GM19467 (cell line): ENCODE measurements around the gene ZPR1.
"Not testable (repeated sequence)": the region's sequence is repeated elsewhere in the genome, so short reads cannot be mapped to it uniquely, and the experiment has no call there.

Source experiments
- ATAC-seq: cut with Tn5 transposase; IDR thresholded peaks from one replicate; pipeline ENCODE4 v1.9.1; 2021; ENCODE audit warnings: mild to moderate bottlenecking, moderate library complexity; ENCODE audit not compliant: unreplicated experiment

Gene ZPR1, protein sequence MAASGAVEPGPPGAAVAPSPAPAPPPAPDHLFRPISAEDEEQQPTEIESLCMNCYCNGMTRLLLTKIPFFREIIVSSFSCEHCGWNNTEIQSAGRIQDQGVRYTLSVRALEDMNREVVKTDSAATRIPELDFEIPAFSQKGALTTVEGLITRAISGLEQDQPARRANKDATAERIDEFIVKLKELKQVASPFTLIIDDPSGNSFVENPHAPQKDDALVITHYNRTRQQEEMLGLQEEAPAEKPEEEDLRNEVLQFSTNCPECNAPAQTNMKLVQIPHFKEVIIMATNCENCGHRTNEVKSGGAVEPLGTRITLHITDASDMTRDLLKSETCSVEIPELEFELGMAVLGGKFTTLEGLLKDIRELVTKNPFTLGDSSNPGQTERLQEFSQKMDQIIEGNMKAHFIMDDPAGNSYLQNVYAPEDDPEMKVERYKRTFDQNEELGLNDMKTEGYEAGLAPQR

DNA sequence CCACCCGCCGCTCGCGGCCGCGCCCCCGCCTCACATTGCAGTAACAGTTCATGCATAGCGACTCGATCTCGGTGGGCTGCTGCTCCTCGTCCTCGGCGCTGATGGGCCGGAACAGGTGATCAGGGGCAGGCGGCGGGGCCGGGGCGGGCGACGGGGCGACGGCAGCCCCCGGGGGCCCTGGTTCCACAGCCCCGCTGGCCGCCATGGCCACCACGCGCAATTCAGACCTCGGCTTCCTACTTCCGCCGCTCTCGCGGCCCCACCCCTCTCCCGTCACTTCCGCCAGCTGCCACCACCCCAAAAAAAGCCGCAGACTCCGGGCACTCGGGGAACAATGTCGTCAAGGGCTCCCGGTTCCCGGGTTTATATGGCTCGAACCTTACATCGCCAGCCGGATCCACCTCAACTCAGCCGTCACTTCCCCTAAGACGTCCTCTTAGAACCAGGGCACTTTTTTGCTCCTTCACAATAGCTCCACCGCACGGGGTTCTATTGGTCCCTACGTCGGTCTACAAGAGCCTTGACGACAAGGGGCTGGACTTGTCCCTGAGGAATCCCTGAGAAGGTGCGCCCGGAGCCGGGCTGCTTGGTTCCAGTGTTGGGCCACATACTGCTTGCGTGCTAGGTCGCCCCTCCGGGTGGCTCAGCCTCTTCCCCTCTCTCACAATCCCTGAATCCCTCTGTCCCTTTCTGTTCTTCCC is at the start of gene ZPR1:
Gene ZPR1 (minus strand): TSS at position 238 of the 701 bp plus-strand sequence. CDS start 33 bp downstream, at position 205.
- ATAC-seq = peak; percentile 81

DNA sequence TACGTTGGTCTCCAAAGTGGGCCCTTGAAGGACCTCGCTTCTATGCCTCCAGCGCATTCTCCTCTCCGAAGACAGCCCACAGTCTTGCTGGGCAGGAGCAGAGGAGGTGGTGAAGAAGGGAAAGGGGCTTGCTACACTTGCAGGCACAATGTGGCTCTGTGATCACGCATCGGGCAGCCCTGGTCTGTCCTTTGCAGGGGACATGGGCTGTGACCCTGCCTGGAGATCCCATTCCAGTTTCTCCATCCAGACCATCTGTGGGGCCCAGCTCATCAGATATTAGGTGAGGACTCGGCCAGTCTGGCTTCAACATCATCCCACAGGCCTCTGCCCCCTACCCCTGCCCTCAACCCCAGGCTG is 48.8 kb upstream of the ZPR1 start:
- no peak for ATAC-seq

- peak; percentile 76 for ATAC-seq
Measured at GRCh38 chr11:116835791-116836631, 48.2 kb upstream of the ZPR1 start.

DNA sequence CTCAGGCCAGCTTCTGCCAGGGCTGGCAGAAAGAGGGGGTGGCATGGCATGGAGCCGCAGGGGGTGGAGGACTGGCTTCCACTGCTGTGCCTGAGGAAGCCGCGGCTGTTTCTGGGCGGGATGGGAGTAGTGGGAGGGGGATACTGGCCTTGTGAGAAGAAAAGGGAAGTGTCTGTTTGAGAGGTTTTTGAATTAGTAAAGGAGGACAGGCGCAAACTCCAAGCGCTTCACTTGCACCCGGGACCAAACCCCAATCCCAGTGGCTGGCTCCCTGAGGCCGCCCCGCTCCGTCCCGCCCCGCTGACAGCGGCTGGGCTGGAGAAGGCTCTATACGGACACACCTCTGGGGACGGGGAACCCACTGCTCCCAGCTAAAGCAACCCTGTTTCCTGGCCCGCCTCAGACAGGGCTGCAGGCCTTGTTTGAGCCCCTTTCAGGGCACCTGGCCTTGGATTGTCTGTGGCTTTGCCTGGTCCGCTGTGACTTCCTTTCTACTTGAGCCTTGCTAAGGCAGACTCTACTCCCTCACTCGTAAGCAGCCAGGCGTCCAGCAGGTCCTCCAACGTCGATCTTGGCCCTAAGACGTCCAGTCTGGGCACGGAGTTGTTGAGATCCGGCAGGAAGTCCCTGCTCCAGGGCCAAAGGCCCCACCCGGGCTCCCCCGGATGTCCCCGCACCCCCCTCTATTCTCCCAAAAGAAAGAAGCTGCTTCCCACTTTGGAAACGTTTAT is 47.4 kb upstream of the ZPR1 start:
- no peak for ATAC-seq

DNA sequence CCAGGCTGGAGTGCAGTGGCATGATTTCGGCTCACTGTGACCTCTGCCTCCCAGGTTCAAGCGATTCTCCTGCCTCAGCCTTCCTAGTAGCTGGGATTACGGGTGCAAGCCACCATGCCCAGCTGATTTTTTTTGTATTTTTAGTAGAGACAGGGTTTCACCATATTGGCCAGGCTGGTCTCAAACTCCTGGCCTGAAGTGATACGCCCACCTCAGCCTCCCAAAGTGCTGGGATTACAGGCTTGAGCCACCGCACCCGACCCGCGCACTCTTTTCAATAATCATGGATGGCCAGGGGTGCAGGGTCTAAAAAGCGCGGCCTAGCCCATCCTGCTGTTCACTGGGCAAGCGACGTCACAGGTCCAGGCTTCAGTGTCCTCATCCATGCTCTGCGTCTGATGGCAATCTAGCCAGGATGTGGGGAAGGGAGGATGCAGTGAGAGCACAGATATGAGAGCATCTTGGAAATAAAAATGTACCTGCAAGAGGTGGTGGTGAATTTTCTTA is 46.8 kb upstream of the ZPR1 start:
- not testable (repeated sequence) for ATAC-seq

- no peak for ATAC-seq
Measured at GRCh38 chr11:116833816-116834534, 46.2 kb upstream of the ZPR1 start.

GRCh38 chr11:116833491-116833815 is 45.6 kb upstream of the ZPR1 start:
- ATAC-seq = no peak

GRCh38 chr11:116832350-116833290 is 44.8 kb upstream of the ZPR1 start:
- ATAC-seq = no peak

GRCh38 chr11:116831790-116832349 is 44.0 kb upstream of the ZPR1 start:
- ATAC-seq = no peak

DNA sequence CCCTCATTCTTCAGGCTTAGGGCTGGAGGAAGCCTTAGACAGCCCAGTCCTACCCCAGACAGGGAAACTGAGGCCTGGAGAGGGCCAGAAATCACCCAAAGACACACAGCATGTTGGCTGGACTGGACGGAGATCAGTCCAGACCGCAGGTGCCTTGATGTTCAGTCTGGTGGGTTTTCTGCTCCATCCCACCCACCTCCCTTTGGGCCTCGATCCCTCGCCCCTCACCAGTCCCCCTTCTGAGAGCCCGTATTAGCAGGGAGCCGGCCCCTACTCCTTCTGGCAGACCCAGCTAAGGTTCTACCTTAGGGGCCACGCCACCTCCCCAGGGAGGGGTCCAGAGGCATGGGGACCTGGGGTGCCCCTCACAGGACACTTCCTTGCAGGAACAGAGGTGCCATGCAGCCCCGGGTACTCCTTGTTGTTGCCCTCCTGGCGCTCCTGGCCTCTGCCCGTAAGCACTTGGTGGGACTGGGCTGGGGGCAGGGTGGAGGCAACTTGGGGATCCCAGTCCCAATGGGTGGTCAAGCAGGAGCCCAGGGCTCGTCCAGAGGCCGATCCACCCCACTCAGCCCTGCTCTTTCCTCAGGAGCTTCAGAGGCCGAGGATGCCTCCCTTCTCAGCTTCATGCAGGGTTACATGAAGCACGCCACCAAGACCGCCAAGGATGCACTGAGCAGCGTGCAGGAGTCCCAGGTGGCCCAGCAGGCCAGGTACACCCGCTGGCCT is 42.5 kb upstream of the ZPR1 start:
- no peak for ATAC-seq

GRCh38 chr11:116829525-116830183 is 41.8 kb upstream of the ZPR1 start, which contains the start of gene APOC3:
TSS of gene APOC3 (plus strand) at chr11:116829907. CDS start at chr11:116830583, 676 bp downstream.
- ATAC-seq = no peak

DNA sequence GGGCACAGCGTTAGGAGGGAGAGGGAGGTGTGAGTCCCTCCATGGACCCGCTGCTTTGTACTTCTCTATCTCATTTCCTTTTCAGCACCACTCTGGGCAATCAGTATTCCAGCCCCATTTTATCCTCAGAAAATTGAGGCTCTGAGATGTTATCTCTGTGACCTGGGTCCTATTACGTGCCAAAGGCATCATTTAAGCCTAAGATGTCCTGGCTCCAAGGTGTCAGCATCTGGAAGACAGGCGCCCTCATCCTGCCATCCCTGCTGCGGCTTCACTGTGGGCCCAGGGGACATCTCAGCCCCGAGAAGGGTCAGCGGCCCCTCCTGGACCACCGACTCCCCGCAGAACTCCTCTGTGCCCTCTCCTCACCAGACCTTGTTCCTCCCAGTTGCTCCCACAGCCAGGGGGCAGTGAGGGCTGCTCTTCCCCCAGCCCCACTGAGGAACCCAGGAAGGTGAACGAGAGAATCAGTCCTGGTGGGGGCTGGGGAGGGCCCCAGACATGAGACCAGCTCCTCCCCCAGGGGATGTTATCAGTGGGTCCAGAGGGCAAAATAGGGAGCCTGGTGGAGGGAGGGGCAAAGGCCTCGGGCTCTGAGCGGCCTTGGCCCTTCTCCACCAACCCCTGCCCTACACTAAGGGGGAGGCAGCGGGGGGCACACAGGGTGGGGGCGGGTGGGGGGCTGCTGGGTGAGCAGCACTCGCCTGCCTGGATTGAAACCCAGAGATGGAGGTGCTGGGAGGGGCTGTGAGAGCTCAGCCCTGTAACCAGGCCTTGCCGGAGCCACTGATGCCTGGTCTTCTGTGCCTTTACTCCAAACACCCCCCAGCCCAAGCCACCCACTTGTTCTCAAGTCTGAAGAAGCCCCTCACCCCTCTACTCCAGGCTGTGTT is 41.1 kb upstream of the ZPR1 start:
- ATAC-seq = no peak

GRCh38 chr11:116827461-116827860 is 39.6 kb upstream of the ZPR1 start:
- no peak for ATAC-seq

DNA sequence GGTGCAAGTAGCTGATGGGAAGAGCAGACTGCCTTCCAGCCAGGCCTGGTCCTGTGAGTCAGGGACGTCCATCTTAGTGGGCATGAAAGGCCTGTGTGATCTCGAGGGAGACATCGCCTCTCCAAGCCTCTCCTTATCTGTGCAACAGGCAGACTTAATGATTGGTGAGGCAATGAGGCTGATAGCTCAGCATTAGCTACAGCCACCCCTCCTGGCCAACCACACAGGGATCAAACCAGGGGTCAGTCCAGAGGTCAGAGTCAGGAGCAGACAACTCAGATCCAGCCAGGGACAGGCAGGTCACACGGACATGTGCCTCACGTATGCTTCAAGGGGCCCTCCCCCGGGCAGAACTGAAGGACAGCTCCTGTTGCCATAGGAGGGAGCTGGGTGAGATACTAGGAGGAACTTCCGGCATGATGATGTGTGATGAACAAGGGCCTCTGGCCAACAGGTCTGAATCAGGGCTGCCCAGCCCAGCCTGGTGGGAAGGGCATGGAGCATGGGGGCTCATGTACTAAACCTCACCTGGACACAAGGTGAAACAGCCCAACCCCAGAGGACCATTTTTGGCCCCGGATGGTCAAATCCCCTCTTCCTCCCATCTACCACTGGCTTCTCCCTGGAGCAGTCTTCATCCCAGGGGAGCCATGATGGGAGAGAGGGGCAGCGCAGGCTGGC is 39.1 kb upstream of the ZPR1 start:
- no peak for ATAC-seq

- ATAC-seq = no peak
Measured at GRCh38 chr11:116825854-116826750, 38.3 kb upstream of the ZPR1 start.
